Endothelial cell of umbilical vein (primary cell): Measurements from ENCODE around the gene SHOC2. TPM values are rescaled to one million over a fixed set of nuclear protein-coding genes. Genes with fewer than 3 reads are reported as not detected.

ENCODE experiments used
- BruUV-seq: library from RNA; stranded (reverse); fragments of 400-500 nt; replicated peaks from 2 replicates; lab custom pipeline; 2021; lab: Mats Ljungman, UMichigan
- CTCF ChIA-PET: fragments of 300-600, 350-600 bp; sonication (Branson Sonifier 250); formaldehyde crosslinking; loops from one replicate; lab custom pipeline; 2021; ENCODE audit warnings: antibody characterized with exemption, inconsistent platforms; lab: Charles Lee
- POLR2A ChIA-PET: fragments of 300-600, 350-600 bp; sonication (Branson Sonifier 250); formaldehyde crosslinking; loops from one replicate; lab custom pipeline; 2021; ENCODE audit warnings: antibody characterized with exemption, inconsistent platforms; lab: Charles Lee
- DNase-seq: peaks from one replicate; pipeline ENCODE4 v3.0.0-alpha.2; 2011; ENCODE audit warnings: low read depth, low spot score
- FAIRE-seq: peaks from 2 replicates; lab custom pipeline; 2011; peaks lifted over from hg19 to GRCh38; lab: Jason Lieb, UNC
- H2AFZ ChIP-seq: 2 replicates; pipeline ENCODE4 v1.6.0; 2012; ENCODE audit warnings: low read depth, low read length, control low read depth, inconsistent platforms
- H3K27ac ChIP-seq: 2 replicates; pipeline ENCODE4 v1.5.1; 2011; ENCODE audit warnings: low read depth, mild to moderate bottlenecking, control low read depth, low read length, moderate library complexity; ENCODE audit not compliant: insufficient read depth
- H3K27me3 ChIP-seq, 2 experiments: 2 replicates each; pipeline versions ENCODE4 v1.6.0 to v1.6.1; 2011; ENCODE audit warnings: low read length in 2 of 2, mixed read lengths in 1 of 2; ENCODE audit not compliant: control insufficient read depth in 2 of 2, insufficient read depth in 2 of 2
- H3K36me3 ChIP-seq, 2 experiments: 2 replicates in 1 of 2; 3 replicates in 1 of 2; pipeline ENCODE4 v1.5.1; 2011; ENCODE audit warnings: low read length in 2 of 2, mild to moderate bottlenecking in 1 of 2, moderate library complexity in 1 of 2; ENCODE audit not compliant: control insufficient read depth in 2 of 2, insufficient read depth in 2 of 2; ENCODE audit errors: extremely low read depth in 1 of 2
- H3K4me1 ChIP-seq: 3 replicates; pipeline ENCODE4 v1.5.1; 2011; ENCODE audit warnings: mild to moderate bottlenecking, low read length; ENCODE audit not compliant: control insufficient read depth, insufficient read depth; ENCODE audit errors: extremely low read depth
- H3K4me2 ChIP-seq: 2 replicates; pipeline ENCODE4 v1.6.1; 2011; ENCODE audit warnings: low read length, control low read depth, mixed read lengths; ENCODE audit not compliant: insufficient read depth
- H3K4me3 ChIP-seq, 3 experiments: fragments of 200-600 bp in 1 of 3; sonication (generic), shearing (Covaris generic) in 1 of 3; replicated peaks in 1 of 3; 2 replicates each; pipeline ENCODE4 v1.5.1; 2011 to 2016; ENCODE audit warnings: control low read depth in 3 of 3, low read length in 3 of 3, mild to moderate bottlenecking in 2 of 3, inconsistent platforms in 1 of 3, low read depth in 1 of 3, moderate library complexity in 1 of 3; ENCODE audit not compliant: insufficient read depth in 1 of 3
- H3K79me2 ChIP-seq: 2 replicates; pipeline ENCODE4 v1.6.0; 2012; ENCODE audit warnings: low read length, inconsistent platforms; ENCODE audit not compliant: control insufficient read depth, insufficient read depth
- H3K9ac ChIP-seq: replicated peaks from 2 replicates; pipeline ENCODE3; 2011; ENCODE audit warnings: low read length, control low read depth; ENCODE audit not compliant: insufficient read depth; ENCODE audit errors: extremely low read depth
- H3K9me1 ChIP-seq: replicated peaks from 3 replicates; pipeline ENCODE4 v1.6.0; 2011; ENCODE audit warnings: mild to moderate bottlenecking, low read length; ENCODE audit not compliant: control insufficient read depth, insufficient read depth; ENCODE audit errors: extremely low read depth
- H3K9me3 ChIP-seq: replicated peaks from 2 replicates; pipeline ENCODE4 v1.5.1; 2012; ENCODE audit warnings: low read length, inconsistent platforms; ENCODE audit not compliant: control insufficient read depth, insufficient read depth
- H4K20me1 ChIP-seq: replicated peaks from 2 replicates; pipeline ENCODE3; 2011; ENCODE audit warnings: mild to moderate bottlenecking, low read length; ENCODE audit not compliant: control insufficient read depth, insufficient read depth; ENCODE audit errors: extremely low read depth
- CTCF ChIP-seq, 2 donors: IDR thresholded peaks; 1 replicate in 1 of 2; 2 replicates in 1 of 2; pipeline ENCODE4 v1.5.1; 2011; ENCODE audit warnings: low read length in 2 of 2, mild to moderate bottlenecking in 2 of 2, moderate library complexity in 2 of 2, control low read depth in 1 of 2, inconsistent platforms in 1 of 2, low read depth in 1 of 2; ENCODE audit not compliant: insufficient read depth in 1 of 2; ENCODE audit errors: extremely low read depth in 1 of 2
- EZH2 ChIP-seq: IDR thresholded peaks from 2 replicates; pipeline ENCODE4 v1.6.1; 2012; ENCODE audit warnings: borderline replicate concordance, low read depth, mild to moderate bottlenecking, moderate library complexity, low read length, inconsistent platforms; ENCODE audit not compliant: severe bottlenecking
- dilution Hi-C: fragments of 300-500 bp; cut with MboI; formaldehyde crosslinking; loops from one replicate; pipeline ENCODE4 v1.15.0; 2019; ENCODE audit warnings: low sequenced_read_pairs; ENCODE audit not compliant: extremely low pct_ligation_motif_present
- intact Hi-C: fragments of 100-400 bp; cut with micrococcal nuclease; formaldehyde crosslinking; loops from one replicate; pipeline ENCODE4 v1.10.0; 2022
- polyA plus RNA-seq, 4 experiments: library from polyadenylated mRNA; depleted of rRNA in 3 of 4; stranded (reverse) in 3 of 4; unstranded in 1 of 4; fragments of >200 nt; gene quantifications; 2 replicates each; pipeline versions ENCODE4 v1.2.1 to v1.2.3, GENCODE V29; 2011 to 2012; ENCODE audit warnings: missing spikeins in 1 of 4
- total RNA-seq: library from RNA; stranded (reverse); gene quantifications from 2 replicates; pipeline ENCODE4 v1.2.3, GENCODE V29; 2021

SHOC2 gene
- total and polyA plus RNA-seq, 2 donors (not counting 3 experiments of a cell fraction or from before 2014, with no cell fraction given), result 13.0 to 37.1 TPM

- FAIRE-seq (no peak), DNase-seq (peak; percentile 62)
- POLR2A ChIA-PET, result no interaction called here
Observed at GRCh38 chr10:110893559-110894179, 25.7 kb upstream of the SHOC2 start.

More at GRCh38 chr10:110893559-110894179, 25.7 kb upstream of the SHOC2 start:
- no peak overlapping the region for H3K9ac ChIP-seq
- peaks cover 4 to 10% of the 10 kb centered on the region in 2 experiments for H3K36me3 ChIP-seq
- H3K79me2 ChIP-seq, result no peaks in the 10 kb centered on the region
- H3K4me3 ChIP-seq, result no peak overlapping the region
- H3K9me3 ChIP-seq, result no peaks in the 10 kb centered on the region
- H3K9me1 ChIP-seq, result no peaks in the 10 kb centered on the region
- H3K4me2 ChIP-seq, result no peak overlapping the region
- no peaks in the 10 kb centered on the region for H3K27me3 ChIP-seq
- BruUV-seq, result no TSS peak
- no peak overlapping the region for H3K27ac ChIP-seq
- intact Hi-C loops, result loop anchor here (1.0 to 5.0 kb wide), 5 partner anchors 25 to 586 kb away; no protein-coding TSS in a partner anchor
- CTCF ChIA-PET, result interaction anchor here (0.7 to 4.6 kb wide), 32 partner anchors 8 to 1244 kb away, joined by 3 to 113 read pairs (median 4); partner anchors contain the start of genes BBIP1, PDCD4 and SHOC2
- TF ChIP-seq EZH2 (no peak), CTCF (IDR thresholded peaks at IDR 0.05; ENCODE audit: extremely low read depth in 1 of 2, insufficient read depth in 1 of 2, low read depth in 1 of 2, low read length in 2 of 2) (peak; percentile 17 to 29)
- H3K4me1 ChIP-seq, result no peaks in the 10 kb centered on the region
- no peaks in the 10 kb centered on the region for H4K20me1 ChIP-seq
- dilution Hi-C loops, result no loop called here
- H2AFZ ChIP-seq, result no peak overlapping the region
